ENCODE results near the gene LIFR.

GRCh38 chr5:38575476-38575875, 19.0 kb upstream of the LIFR start:
- TF ChIP-seq, protein P1, sequence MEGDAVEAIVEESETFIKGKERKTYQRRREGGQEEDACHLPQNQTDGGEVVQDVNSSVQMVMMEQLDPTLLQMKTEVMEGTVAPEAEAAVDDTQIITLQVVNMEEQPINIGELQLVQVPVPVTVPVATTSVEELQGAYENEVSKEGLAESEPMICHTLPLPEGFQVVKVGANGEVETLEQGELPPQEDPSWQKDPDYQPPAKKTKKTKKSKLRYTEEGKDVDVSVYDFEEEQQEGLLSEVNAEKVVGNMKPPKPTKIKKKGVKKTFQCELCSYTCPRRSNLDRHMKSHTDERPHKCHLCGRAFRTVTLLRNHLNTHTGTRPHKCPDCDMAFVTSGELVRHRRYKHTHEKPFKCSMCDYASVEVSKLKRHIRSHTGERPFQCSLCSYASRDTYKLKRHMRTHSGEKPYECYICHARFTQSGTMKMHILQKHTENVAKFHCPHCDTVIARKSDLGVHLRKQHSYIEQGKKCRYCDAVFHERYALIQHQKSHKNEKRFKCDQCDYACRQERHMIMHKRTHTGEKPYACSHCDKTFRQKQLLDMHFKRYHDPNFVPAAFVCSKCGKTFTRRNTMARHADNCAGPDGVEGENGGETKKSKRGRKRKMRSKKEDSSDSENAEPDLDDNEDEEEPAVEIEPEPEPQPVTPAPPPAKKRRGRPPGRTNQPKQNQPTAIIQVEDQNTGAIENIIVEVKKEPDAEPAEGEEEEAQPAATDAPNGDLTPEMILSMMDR (IDR thresholded peaks at IDR 0.05): no peak
- no peak for TF ChIP-seq POLR2AphosphoS5 (IDR thresholded peaks at IDR 0.05)
